Tibial artery (tissue), 4 donors: ENCODE measurements around the gene DLG4.
A peak's percentile ranks its signal among the peaks of the same experiment; 100 is the strongest.

Source experiments
- DNase-seq, 2 donors: peaks; one replicate each; pipeline ENCODE4 v3.0.0-alpha.2; 2019
- H3K27ac ChIP-seq, 2 donors: fragments of 200-600 bp; sonication (generic) in 1 of 2; 1 replicate in 1 of 2; 2 replicates in 1 of 2; pipeline ENCODE4 v1.5.1; 2018 to 2019; ENCODE audit warnings: mild to moderate bottlenecking in 1 of 2
- H3K27me3 ChIP-seq, 2 donors: fragments of 200-600 bp; sonication (generic) in 1 of 2; one replicate each; pipeline versions ENCODE4 v1.5.1 to v1.6.0; 2016 to 2019
- H3K36me3 ChIP-seq, 3 donors: fragments of 200-600 bp; sonication (generic) in 2 of 3; one replicate each; pipeline ENCODE4 v1.5.1; 2016 to 2019; ENCODE audit warnings: mild to moderate bottlenecking in 2 of 3
- H3K4me1 ChIP-seq, 4 donors: fragments of 200-600 bp; sonication (generic) in 2 of 4; 1 replicate in 3 of 4; 2 replicates in 1 of 4; pipeline ENCODE4 v1.5.1; 2016 to 2019
- H3K4me3 ChIP-seq, 2 donors: fragments of 200-600 bp; sonication (generic) in 1 of 2; 1 replicate in 1 of 2; 2 replicates in 1 of 2; pipeline ENCODE4 v1.5.1; 2018 to 2019; ENCODE audit warnings: mild to moderate bottlenecking in 2 of 2
- H3K9me3 ChIP-seq, 3 donors: fragments of 200-600 bp; sonication (generic) in 1 of 3; one replicate each; pipeline ENCODE4 v1.5.1; 2016 to 2019
- CTCF ChIP-seq, 2 experiments: fragments of 200-600 bp in 1 of 2; fragments of 450-650 bp in 1 of 2; IDR thresholded peaks; one replicate each; pipeline ENCODE4 v1.5.1; 2017 to 2019; ENCODE audit warnings: antibody characterized with exemption in 2 of 2, mild to moderate bottlenecking in 1 of 2, moderate library complexity in 1 of 2
- intact Hi-C: fragments of 100-400 bp; cut with DNase I; formaldehyde crosslinking; loops from one replicate; pipeline ENCODE4 v1.15.0; 2023; ENCODE audit warnings: low total_unique reads

The DLG4 gene

GRCh38 chr17:7235693-7236665 lies 16.3 kb upstream of the DLG4 start:
- no peak overlapping the region for H3K4me3 ChIP-seq
- DNase-seq: no peak
- no peaks in the 10 kb centered on the region for H3K9me3 ChIP-seq
- TF ChIP-seq CTCF (IDR thresholded peaks at IDR 0.05): no peak
- H3K36me3 ChIP-seq: peaks cover 10 to 27% (median 21%) of the 10 kb centered on the region in 3 donors
- intact Hi-C loops: no loop called here
- no peaks in the 10 kb centered on the region for H3K27me3 ChIP-seq
- H3K27ac ChIP-seq: peak overlapping the region in 1 of 2 donors; percentile 12
- H3K4me1 ChIP-seq: peaks cover 0 to 66% (median 46%) of the 10 kb centered on the region in 4 donors

DNA sequence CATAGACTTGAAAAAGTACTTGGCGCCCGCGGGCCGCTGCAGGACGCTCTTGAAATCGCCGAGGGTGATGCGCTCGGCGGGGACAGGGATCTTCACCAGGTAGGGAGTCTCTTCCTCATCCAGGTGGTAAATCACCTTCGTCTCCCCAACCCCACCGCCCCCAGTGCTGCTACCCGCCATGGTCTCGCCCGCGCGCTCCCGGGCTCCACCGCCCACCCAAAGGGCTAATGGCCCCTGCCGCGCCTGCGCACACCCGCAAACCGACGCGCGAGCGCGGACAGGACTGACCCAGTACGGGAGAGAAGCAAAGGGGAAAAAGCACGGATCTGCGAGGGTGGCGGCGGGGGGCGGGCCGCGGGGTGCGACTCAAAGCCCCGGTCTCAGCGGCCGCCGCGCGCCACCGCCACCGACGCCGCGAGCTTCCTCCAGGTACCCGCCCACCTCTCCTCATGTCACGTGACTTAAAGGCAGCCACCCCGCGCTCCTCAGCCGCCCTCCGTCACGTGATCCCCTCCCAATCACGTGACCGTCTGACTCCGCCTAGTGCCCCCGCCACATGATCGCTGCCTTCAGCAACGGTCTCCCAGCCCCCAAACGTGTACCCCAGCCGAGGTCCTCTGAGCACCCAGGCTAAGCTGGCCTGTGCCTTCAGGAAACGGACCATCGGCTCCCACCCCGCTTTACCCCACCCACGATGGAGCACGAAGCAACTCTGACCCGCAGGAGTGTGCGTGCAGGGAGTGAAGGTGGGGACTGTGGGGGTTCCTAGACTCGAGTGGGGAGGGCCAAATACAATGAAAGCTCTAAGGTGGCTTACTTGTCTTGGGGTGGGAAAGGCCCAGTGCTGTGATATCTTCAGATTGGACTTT lies 14.7 kb upstream of the DLG4 start, which contains the start of gene DVL2:
Gene DVL2 (minus strand): TSS at position 435 of the 869 bp plus-strand sequence. CDS start 255 bp downstream, at position 180.
- peaks cover 11 to 32% (median 25%) of the 10 kb centered on the region in 3 donors for H3K36me3 ChIP-seq
- peak within 1 kb of the TSS; percentile 81 to 88 for H3K27ac ChIP-seq
- no peaks in the 10 kb centered on the region for H3K27me3 ChIP-seq
- peak within 1 kb of the TSS; percentile 78 to 92 for H3K4me3 ChIP-seq
- DNase-seq: peak; percentile 95 to 98
- intact Hi-C loops: no loop called here
- no peaks in the 10 kb centered on the region for H3K9me3 ChIP-seq
- peaks cover 0 to 53% (median 33%) of the 10 kb centered on the region in 4 donors for H3K4me1 ChIP-seq
- peak in 1 of 2 experiments; percentile 15 for TF ChIP-seq CTCF (IDR thresholded peaks at IDR 0.05)

DNA sequence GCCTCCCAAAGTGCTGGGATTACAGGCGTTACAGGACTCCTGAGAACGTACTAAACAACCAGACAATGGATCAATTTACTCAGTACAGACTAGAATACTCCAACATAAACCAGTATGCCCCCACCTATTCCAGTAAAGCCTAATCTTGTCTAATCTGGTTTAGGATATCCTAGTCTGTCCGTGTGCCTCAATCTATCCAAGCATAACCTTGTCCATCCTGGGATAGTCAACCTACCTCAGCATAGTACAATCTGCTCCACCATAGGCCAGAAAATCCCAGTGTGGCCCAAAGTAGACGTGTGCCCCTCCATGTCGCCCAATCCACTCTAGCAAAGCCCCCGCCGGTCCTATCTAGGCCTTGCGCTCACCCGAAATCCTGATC lies 14.1 kb upstream of the DLG4 start:
- Histone ChIP-seq H3K36me3 (peaks cover 15 to 38% (median 31%) of the 10 kb centered on the region in 3 donors), H3K4me3 (peak overlapping the region; percentile 78 to 92), H3K27me3 (no peaks in the 10 kb centered on the region), H3K9me3 (no peaks in the 10 kb centered on the region), H3K4me1 (peaks cover 0 to 53% (median 33%) of the 10 kb centered on the region in 4 donors), H3K27ac (peak overlapping the region; percentile 81 to 88)
- no peak for DNase-seq
- TF ChIP-seq CTCF (IDR thresholded peaks at IDR 0.05): no peak
- intact Hi-C loops: no loop called here

- H3K4me1 ChIP-seq: peaks cover 0 to 46% (median 28%) of the 10 kb centered on the region in 4 donors
- no peak for DNase-seq
- no peaks in the 10 kb centered on the region for H3K9me3 ChIP-seq
- TF ChIP-seq CTCF (IDR thresholded peaks at IDR 0.05): no peak
- intact Hi-C loops: no loop called here
- H3K36me3 ChIP-seq: peaks cover 26 to 54% (median 47%) of the 10 kb centered on the region in 3 donors
- H3K27me3 ChIP-seq: no peaks in the 10 kb centered on the region
- H3K4me3 ChIP-seq: no peak overlapping the region
- no peak overlapping the region for H3K27ac ChIP-seq
Measured at GRCh38 chr17:7232114-7232513, 12.5 kb upstream of the DLG4 start.

- Histone ChIP-seq H3K4me3 (no peak overlapping the region), H3K4me1 (peaks cover 0 to 30% (median 19%) of the 10 kb centered on the region in 4 donors), H3K9me3 (no peaks in the 10 kb centered on the region), H3K36me3 (peaks cover 43 to 62% (median 59%) of the 10 kb centered on the region in 3 donors), H3K27ac (no peak overlapping the region), H3K27me3 (no peaks in the 10 kb centered on the region)
- no peak for TF ChIP-seq CTCF (IDR thresholded peaks at IDR 0.05)
- no peak for DNase-seq
- intact Hi-C loops: no loop called here
Measured at GRCh38 chr17:7229504-7229903, 9.9 kb upstream of the DLG4 start.
